Measurements from ENCODE around the gene KSR2.

DNA sequence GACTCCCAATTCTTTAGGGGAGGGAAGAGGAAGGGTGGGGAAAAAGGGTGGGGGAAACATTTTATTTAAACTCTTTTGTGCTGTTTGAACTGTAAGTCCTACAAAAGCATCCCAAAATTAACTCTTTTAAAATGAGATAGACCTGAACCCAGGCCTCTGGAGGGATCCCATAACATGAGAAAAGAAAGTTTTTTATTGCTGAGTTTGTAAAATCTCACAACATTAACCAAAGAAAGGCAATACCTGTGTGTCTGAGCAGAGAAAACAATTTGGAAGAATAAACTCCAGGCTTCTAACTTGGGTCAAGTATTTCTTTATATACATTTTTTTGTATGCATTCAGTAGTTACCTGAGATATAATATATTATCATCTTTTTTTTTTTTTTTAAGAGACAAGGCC is 107.1 kb downstream of the KSR2 start:
- TF ChIP-seq, protein P1, sequence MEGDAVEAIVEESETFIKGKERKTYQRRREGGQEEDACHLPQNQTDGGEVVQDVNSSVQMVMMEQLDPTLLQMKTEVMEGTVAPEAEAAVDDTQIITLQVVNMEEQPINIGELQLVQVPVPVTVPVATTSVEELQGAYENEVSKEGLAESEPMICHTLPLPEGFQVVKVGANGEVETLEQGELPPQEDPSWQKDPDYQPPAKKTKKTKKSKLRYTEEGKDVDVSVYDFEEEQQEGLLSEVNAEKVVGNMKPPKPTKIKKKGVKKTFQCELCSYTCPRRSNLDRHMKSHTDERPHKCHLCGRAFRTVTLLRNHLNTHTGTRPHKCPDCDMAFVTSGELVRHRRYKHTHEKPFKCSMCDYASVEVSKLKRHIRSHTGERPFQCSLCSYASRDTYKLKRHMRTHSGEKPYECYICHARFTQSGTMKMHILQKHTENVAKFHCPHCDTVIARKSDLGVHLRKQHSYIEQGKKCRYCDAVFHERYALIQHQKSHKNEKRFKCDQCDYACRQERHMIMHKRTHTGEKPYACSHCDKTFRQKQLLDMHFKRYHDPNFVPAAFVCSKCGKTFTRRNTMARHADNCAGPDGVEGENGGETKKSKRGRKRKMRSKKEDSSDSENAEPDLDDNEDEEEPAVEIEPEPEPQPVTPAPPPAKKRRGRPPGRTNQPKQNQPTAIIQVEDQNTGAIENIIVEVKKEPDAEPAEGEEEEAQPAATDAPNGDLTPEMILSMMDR (IDR thresholded peaks at IDR 0.05) = no peak
- no peak for TF ChIP-seq POLR2AphosphoS5 (IDR thresholded peaks at IDR 0.05)
- no peak for TF ChIP-seq EP300 (IDR thresholded peaks at IDR 0.05; ENCODE audit: low read depth)
- no peak for TF ChIP-seq POLR2A (IDR thresholded peaks at IDR 0.05)
